IMR-90 (cell line): ENCODE data around the gene ATP1B3. TPM values are rescaled to one million over a fixed set of nuclear protein-coding genes. Genes with fewer than 3 reads are reported as not detected.
A peak's percentile ranks its signal among the peaks of the same experiment; 100 is the strongest.

Experiments
- ATAC-seq: fragments of 200-7000 bp; cut with Tn5 transposase; 2 replicates; pipeline ENCODE4 v1.9.1; 2020; ENCODE audit warnings: low read depth, mild to moderate bottlenecking, moderate library complexity
- BruUV-seq: library from RNA; stranded (reverse); fragments of 400-500 nt; replicated peaks from 2 replicates; lab custom pipeline; 2021; lab: Mats Ljungman, UMichigan
- CTCF ChIA-PET: fragments of 300-600 bp; formaldehyde crosslinking; extraction: SDS; loops from one replicate; lab custom pipeline; 2021; ENCODE audit warnings: antibody characterized with exemption; lab: Yijun Ruan, JAX
- POLR2A ChIA-PET: fragments of 300-600 bp; sonication (Branson Sonifier 250); formaldehyde crosslinking; loops from one replicate; lab custom pipeline; 2022; ENCODE audit warnings: antibody characterized with exemption; ENCODE audit not compliant: unreplicated experiment; lab: Charles Lee
- DNase-seq: peaks from one replicate; pipeline ENCODE4 v3.0.0; 2013
- H2AFZ ChIP-seq: replicated peaks from 2 replicates; pipeline ENCODE3; 2013; ENCODE audit warnings: low read length, mild to moderate bottlenecking; ENCODE audit not compliant: poor library complexity
- H2AK5ac ChIP-seq: 2 replicates; pipeline ENCODE4 v1.6.1; 2013; ENCODE audit warnings: low read depth, low read length, inconsistent platforms
- H2AK9ac ChIP-seq: replicated peaks from 2 replicates; pipeline ENCODE3; 2013; ENCODE audit warnings: mild to moderate bottlenecking, low read depth, low read length, moderate library complexity; ENCODE audit not compliant: poor library complexity
- H2BK120ac ChIP-seq: 2 replicates; pipeline ENCODE4 v1.6.1; 2013; ENCODE audit warnings: low read depth, low read length, inconsistent platforms
- H2BK15ac ChIP-seq: 3 replicates; pipeline ENCODE4 v1.6.1; 2013; ENCODE audit warnings: low read depth, low read length, inconsistent platforms
- H2BK20ac ChIP-seq: 2 replicates; pipeline ENCODE4 v1.6.1; 2013; ENCODE audit warnings: low read depth, mild to moderate bottlenecking, inconsistent platforms, low read length, moderate library complexity
- H2BK5ac ChIP-seq: 2 replicates; pipeline ENCODE4 v1.6.1; 2013; ENCODE audit warnings: mild to moderate bottlenecking, low read depth, low read length, inconsistent platforms; ENCODE audit not compliant: poor library complexity, severe bottlenecking
- H3K14ac ChIP-seq: replicated peaks from 2 replicates; pipeline ENCODE4 v1.6.1; 2013; ENCODE audit warnings: low read depth, low read length, inconsistent platforms
- H3K18ac ChIP-seq: 2 replicates; pipeline ENCODE4 v1.6.1; 2013; ENCODE audit warnings: low read depth, low read length, control low read depth
- H3K23ac ChIP-seq: 2 replicates; pipeline ENCODE4 v1.6.1; 2013; ENCODE audit warnings: low read depth, low read length, inconsistent platforms
- H3K27ac ChIP-seq: 2 replicates; pipeline ENCODE4 v1.5.1; 2013; ENCODE audit warnings: mild to moderate bottlenecking, control low read depth, low read length; ENCODE audit not compliant: insufficient read depth
- H3K27me3 ChIP-seq: 2 replicates; pipeline ENCODE4 v1.6.1; 2013; ENCODE audit warnings: low read length; ENCODE audit not compliant: control insufficient read depth, insufficient read depth
- H3K36me3 ChIP-seq: 2 replicates; pipeline ENCODE4 v1.6.1; 2013; ENCODE audit warnings: low read length, mixed read lengths; ENCODE audit not compliant: control insufficient read depth, insufficient read depth
- H3K4ac ChIP-seq: 2 replicates; pipeline ENCODE4 v1.6.1; 2013; ENCODE audit warnings: low read depth, low read length, inconsistent platforms
- H3K4me1 ChIP-seq: 2 replicates; pipeline ENCODE4 v1.6.1; 2013; ENCODE audit warnings: low read length, mixed read lengths; ENCODE audit not compliant: control insufficient read depth, insufficient read depth
- H3K4me2 ChIP-seq: 2 replicates; pipeline ENCODE4 v1.6.1; 2013; ENCODE audit warnings: low read depth, mild to moderate bottlenecking, control low read depth, low read length, moderate library complexity
- H3K4me3 ChIP-seq: 2 replicates; pipeline ENCODE4 v1.5.1; 2013; ENCODE audit warnings: low read depth, mild to moderate bottlenecking, control low read depth, low read length, moderate library complexity; ENCODE audit not compliant: insufficient read depth
- H3K56ac ChIP-seq: 2 replicates; pipeline ENCODE4 v1.6.1; 2013; ENCODE audit warnings: low read length, inconsistent platforms; ENCODE audit not compliant: insufficient read depth; ENCODE audit errors: extremely low read depth
- H3K79me1 ChIP-seq, 2 experiments: 2 replicates each; pipeline ENCODE4 v1.6.1; 2013; ENCODE audit warnings: low read length in 2 of 2, inconsistent platforms in 1 of 2, low read depth in 1 of 2
- H3K9ac ChIP-seq: 2 replicates; pipeline ENCODE4 v1.6.1; 2013; ENCODE audit warnings: low read depth, low read length, control low read depth
- H3K9me1 ChIP-seq: 2 replicates; pipeline ENCODE4 v1.6.1; 2013; ENCODE audit warnings: low read length, inconsistent platforms; ENCODE audit not compliant: insufficient read depth
- H3K9me3 ChIP-seq: 2 replicates; pipeline ENCODE4 v1.6.1; 2013; ENCODE audit warnings: low read length; ENCODE audit not compliant: control insufficient read depth, insufficient read depth
- H4K20me1 ChIP-seq: 2 replicates; pipeline ENCODE4 v1.6.1; 2013; ENCODE audit warnings: low read length, inconsistent platforms; ENCODE audit not compliant: insufficient read depth
- H4K5ac ChIP-seq: 2 replicates; pipeline ENCODE4 v1.6.1; 2013; ENCODE audit warnings: mild to moderate bottlenecking, low read depth, low read length, control low read depth
- H4K8ac ChIP-seq, 2 experiments: 2 replicates each; pipeline ENCODE4 v1.6.1; 2013; ENCODE audit warnings: low read depth in 2 of 2, low read length in 2 of 2, control low read depth in 1 of 2, inconsistent platforms in 1 of 2
- H4K91ac ChIP-seq: 2 replicates; pipeline ENCODE4 v1.6.1; 2013; ENCODE audit warnings: low read depth, low read length, inconsistent platforms; ENCODE audit not compliant: insufficient read depth
- CTCF ChIP-seq: conservative IDR thresholded peaks from 2 replicates; pipeline ENCODE4 v1.5.1; 2012; ENCODE audit warnings: mild to moderate bottlenecking, low read depth, low read length, improper control_type of control experiment
- POLR2A ChIP-seq: IDR thresholded peaks from 2 replicates; pipeline ENCODE4 v1.6.1; 2012; ENCODE audit warnings: mild to moderate bottlenecking, low read depth, low read length
- WGBS, 2 experiments: methylation state at CpG; one replicate each; pipeline versions ENCODE4 v1.1.5 to v1.1.7; 2013; ENCODE audit warnings: missing lambda C conversion rate in 2 of 2; ENCODE audit not compliant: insufficient read length in 1 of 2; ENCODE audit errors: extremely low coverage in 2 of 2; 5-methylcytosine and 5-hydroxymethylcytosine counted together
- dilution Hi-C: fragments of 300-500 bp; cut with HindIII; formaldehyde crosslinking; loops from one replicate; pipeline ENCODE4 v1.14.3; 2018; ENCODE audit warnings: low sequenced_read_pairs; ENCODE audit not compliant: unreplicated experiment
- in situ Hi-C: fragments of 300-500 bp; cut with MboI; formaldehyde crosslinking; loops from 3 replicates; pipeline ENCODE4 v1.14.3; 2019; ENCODE audit warnings: low sequenced_read_pairs, inconsistent platforms, mixed read lengths
- intact Hi-C: fragments of 100-400 bp; cut with micrococcal nuclease; formaldehyde crosslinking; loops from 2 replicates; pipeline ENCODE4 v1.10.0; 2022
- polyA plus RNA-seq, 3 experiments: library from polyadenylated mRNA; depleted of rRNA; stranded (reverse); fragments of >200 nt; gene quantifications; 2 replicates each; pipeline ENCODE4 v1.2.3, GENCODE V29; 2012; ENCODE audit warnings: low replicate concordance in 1 of 3
- total RNA-seq: library from RNA; depleted of rRNA; stranded (reverse); fragments of >200 nt; gene quantifications from 2 replicates; pipeline ENCODE4 v1.2.3, GENCODE V29; 2012

The ATP1B3 gene
- total and polyA plus RNA-seq, 2 of the 4 experiments (the other 2 are of a cell fraction), result 64.3 to 126 TPM

DNA sequence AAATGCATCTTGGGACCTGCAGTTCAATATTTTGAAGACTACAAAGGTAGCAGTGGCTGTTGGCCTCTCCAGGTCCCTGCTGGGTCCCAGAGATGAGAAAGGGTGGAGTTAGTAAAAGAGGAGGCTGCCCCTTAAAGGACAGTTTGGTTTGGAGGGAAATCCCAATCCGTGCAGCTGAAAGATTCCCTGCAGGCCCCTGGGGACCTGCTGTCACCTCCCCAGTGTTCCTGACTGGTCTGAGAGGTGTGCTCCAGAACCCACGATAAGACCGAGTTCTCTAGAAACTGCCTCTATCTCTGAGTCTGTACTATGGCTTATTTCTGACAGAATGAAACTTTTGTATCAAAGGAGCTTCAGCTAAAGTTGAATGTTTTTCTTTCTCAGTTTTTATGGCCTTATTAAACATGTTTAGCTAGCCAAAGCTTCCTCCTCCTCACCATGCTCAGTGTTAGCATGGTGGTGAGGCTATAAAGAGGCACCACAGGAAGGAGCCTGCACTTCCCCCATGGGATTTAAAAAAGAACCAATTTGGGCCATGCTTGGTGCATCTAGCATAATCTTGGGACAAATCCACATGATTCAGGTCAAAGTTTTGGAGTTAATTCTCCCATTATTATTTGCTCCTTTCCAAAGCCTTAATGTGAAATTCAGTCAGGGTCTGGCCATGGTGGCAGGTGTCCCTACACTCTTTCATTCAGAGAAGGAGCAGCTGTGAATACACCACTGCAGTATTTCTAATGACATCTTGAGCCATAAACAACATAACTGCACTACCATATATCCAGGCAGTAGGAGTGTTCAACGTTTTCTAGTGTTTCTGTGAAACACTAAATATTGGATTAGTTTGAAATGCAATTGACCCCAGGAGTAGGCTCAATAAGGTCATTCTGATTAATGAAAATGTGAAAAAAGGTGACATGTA, 74.4 kb downstream of the ATP1B3 start:
- TF ChIP-seq POLR2A, result no peak
- no peak for TF ChIP-seq CTCF
- TSS peak; percentile 11 for BruUV-seq
- H4K20me1 ChIP-seq, result no peaks in the 10 kb centered on the region
- peaks cover 11% of the 10 kb centered on the region for H3K36me3 ChIP-seq
- no peak overlapping the region for H2BK5ac ChIP-seq
- intact Hi-C loops, result no loop called here
- H3K18ac ChIP-seq, result no peak overlapping the region
- no peak overlapping the region for H2AFZ ChIP-seq
- H3K9ac ChIP-seq, result no peak overlapping the region
- no peak overlapping the region for H4K5ac ChIP-seq
- H3K4me2 ChIP-seq, result no peak overlapping the region
- DNase-seq, result no peak
- H3K4ac ChIP-seq, result no peak overlapping the region
- in situ Hi-C loops, result no loop called here
- no CpG with 5 or more reads among the region's 4 CpGs for WGBS, 2 experiments
- peaks cover 3% of the 10 kb centered on the region; the same call in 1 of the 2 replicates for H3K9me1 ChIP-seq
- no peak overlapping the region for H3K56ac ChIP-seq
- no peak overlapping the region for H4K8ac ChIP-seq
- H3K27me3 ChIP-seq, result no peaks in the 10 kb centered on the region
- no peak overlapping the region for H2BK15ac ChIP-seq
- H2AK9ac ChIP-seq, result no peak overlapping the region
- no peaks in the 10 kb centered on the region for H3K79me1 ChIP-seq
- peaks cover 4% of the 10 kb centered on the region for H3K4me1 ChIP-seq
- no peak overlapping the region for H4K91ac ChIP-seq
- no peak overlapping the region for H3K23ac ChIP-seq
- no peak overlapping the region for H3K4me3 ChIP-seq
- dilution Hi-C loops, result no loop called here
- no peak overlapping the region for H2BK120ac ChIP-seq
- POLR2A ChIA-PET, result no interaction called here
- ATAC-seq, result no peak
- CTCF ChIA-PET, result no interaction called here
- no peak overlapping the region for H2BK20ac ChIP-seq
- H2AK5ac ChIP-seq, result no peak overlapping the region
- no peaks in the 10 kb centered on the region for H3K9me3 ChIP-seq
- no peak overlapping the region for H3K14ac ChIP-seq
- no peak overlapping the region for H3K27ac ChIP-seq
